Neuronal stem cell (in vitro differentiated cells): ENCODE measurements around the gene SENP7.

ENCODE experiments used
- DNase-seq: peaks from one replicate; pipeline ENCODE4 v3.0.0-alpha.2; 2013; ENCODE audit warnings: low spot score
- H2AFZ ChIP-seq: one replicate; pipeline ENCODE4 v1.6.1; 2013; ENCODE audit warnings: mild to moderate bottlenecking, low read length, inconsistent platforms
- H2AK5ac ChIP-seq: 2 replicates; pipeline ENCODE4 v1.6.1; 2013; ENCODE audit warnings: low read depth, mild to moderate bottlenecking, inconsistent platforms, low read length, moderate library complexity, mixed read lengths
- H2BK120ac ChIP-seq: 2 replicates; pipeline ENCODE4 v1.6.1; 2013; ENCODE audit warnings: low read depth, mild to moderate bottlenecking, inconsistent platforms, low read length, moderate library complexity, mixed read lengths
- H2BK12ac ChIP-seq: one replicate; pipeline ENCODE4 v1.6.1; 2013; ENCODE audit warnings: low read length, inconsistent platforms
- H2BK15ac ChIP-seq: 2 replicates; pipeline ENCODE4 v1.6.1; 2013; ENCODE audit warnings: mild to moderate bottlenecking, low read length, inconsistent platforms, mixed read lengths
- H2BK5ac ChIP-seq: one replicate; pipeline ENCODE4 v1.6.1; 2013; ENCODE audit warnings: inconsistent platforms, mild to moderate bottlenecking, low read length, moderate library complexity
- H3K14ac ChIP-seq: one replicate; pipeline ENCODE4 v1.6.1; 2013; ENCODE audit warnings: low read length, inconsistent platforms
- H3K18ac ChIP-seq: 2 replicates; pipeline ENCODE4 v1.6.1; 2013; ENCODE audit warnings: low read length, inconsistent platforms
- H3K23ac ChIP-seq: 2 replicates; pipeline ENCODE4 v1.6.1; 2013; ENCODE audit warnings: low read depth, mild to moderate bottlenecking, mixed read lengths, low read length, inconsistent platforms; ENCODE audit not compliant: poor library complexity
- H3K27ac ChIP-seq: replicated peaks from 3 replicates; pipeline ENCODE4 v1.5.1; 2013; ENCODE audit warnings: low read length, inconsistent platforms
- H3K27me3 ChIP-seq, 3 experiments: 2 replicates each; pipeline ENCODE4 v1.6.1; 2013; ENCODE audit warnings: low read length in 3 of 3, mild to moderate bottlenecking in 2 of 3, inconsistent platforms in 1 of 3, low read depth in 1 of 3, mixed read lengths in 1 of 3, moderate library complexity in 1 of 3; ENCODE audit not compliant: control insufficient read depth in 3 of 3, insufficient read depth in 3 of 3
- H3K36me3 ChIP-seq, 2 donors: replicated peaks in 1 of 2; 2 replicates each; pipeline ENCODE4 v1.6.1; 2013; ENCODE audit warnings: low read length in 2 of 2; ENCODE audit not compliant: control insufficient read depth in 2 of 2, insufficient read depth in 2 of 2
- H3K4ac ChIP-seq: 2 replicates; pipeline ENCODE4 v1.6.1; 2013; ENCODE audit warnings: inconsistent platforms, mild to moderate bottlenecking, low read length, moderate library complexity
- H3K4me1 ChIP-seq, 2 donors: 1 replicate in 1 of 2; 2 replicates in 1 of 2; pipeline ENCODE4 v1.6.1; 2013; ENCODE audit warnings: low read length in 2 of 2, low read depth in 1 of 2; ENCODE audit not compliant: control insufficient read depth in 2 of 2, insufficient read depth in 1 of 2
- H3K4me2 ChIP-seq: one replicate; pipeline ENCODE4 v1.6.1; 2013; ENCODE audit warnings: mild to moderate bottlenecking, low read length, inconsistent platforms; ENCODE audit not compliant: insufficient read depth, poor library complexity, severe bottlenecking
- H3K4me3 ChIP-seq, 2 donors: 2 replicates each; pipeline ENCODE4 v1.5.1; 2013; ENCODE audit warnings: low read length in 2 of 2, mild to moderate bottlenecking in 2 of 2, inconsistent platforms in 1 of 2, moderate library complexity in 1 of 2
- H3K79me1 ChIP-seq: one replicate; pipeline ENCODE4 v1.6.1; 2013; ENCODE audit warnings: low read depth, mild to moderate bottlenecking, inconsistent platforms, low read length, moderate library complexity
- H3K9ac ChIP-seq: one replicate; pipeline ENCODE4 v1.6.1; 2013; ENCODE audit warnings: mild to moderate bottlenecking, low read depth, low read length, inconsistent platforms; ENCODE audit not compliant: poor library complexity
- H3K9me3 ChIP-seq, 2 donors: replicated peaks in 1 of 2; 2 replicates each; pipeline versions ENCODE3 to v1.6.1; 2013; ENCODE audit warnings: low read length in 2 of 2, mild to moderate bottlenecking in 2 of 2, inconsistent platforms in 1 of 2, low read depth in 1 of 2, mixed read lengths in 1 of 2, moderate library complexity in 1 of 2; ENCODE audit not compliant: control insufficient read depth in 2 of 2, insufficient read depth in 1 of 2
- H4K8ac ChIP-seq: one replicate; pipeline ENCODE4 v1.6.1; 2013; ENCODE audit warnings: low read depth, mild to moderate bottlenecking, inconsistent platforms, low read length, moderate library complexity
- H4K91ac ChIP-seq: one replicate; pipeline ENCODE4 v1.6.1; 2013; ENCODE audit warnings: low read length, low read depth, mild to moderate bottlenecking, inconsistent platforms; ENCODE audit not compliant: poor library complexity
- WGBS, 2 donors: extraction: QIAGEN DNeasy Blood & Tissue Kit; methylation state at CpG; one replicate each; pipeline ENCODE4 v1.1.7; 2013; ENCODE audit warnings: missing lambda C conversion rate in 2 of 2, mixed read lengths in 1 of 2; ENCODE audit not compliant: insufficient read length in 2 of 2, insufficient replicate concordance in 1 of 2; ENCODE audit errors: extremely low coverage in 2 of 2; 5-methylcytosine and 5-hydroxymethylcytosine counted together

The SENP7 gene

GRCh38 chr3:101500208-101500607, 12.8 kb downstream of the SENP7 start:
- Histone ChIP-seq H4K8ac (no peak overlapping the region), H4K91ac (no peak overlapping the region), H3K4me1 (no peaks in the 10 kb centered on the region), H2AK5ac (no peak overlapping the region), H3K4ac (no peak overlapping the region), H2BK15ac (no peak overlapping the region), H3K14ac (no peak overlapping the region), H3K18ac (no peak overlapping the region), H3K4me3 (no peak overlapping the region), H3K36me3 (peaks cover 3 to 32% of the 10 kb centered on the region in 2 donors), H3K23ac (no peak overlapping the region), H2BK5ac (no peak overlapping the region), H3K4me2 (no peak overlapping the region), H2BK12ac (no peak overlapping the region), H2AFZ (no peak overlapping the region), H2BK120ac (no peak overlapping the region), H3K27me3 (no peaks in the 10 kb centered on the region), H3K9ac (no peak overlapping the region), H3K79me1 (no peaks in the 10 kb centered on the region), H3K27ac (no peak overlapping the region), H3K9me3 (no peaks in the 10 kb centered on the region)
- no peak for DNase-seq
- no CpG with 5 or more reads among the region's 1 CpG for WGBS, 2 donors

- Histone ChIP-seq H3K9ac (no peak overlapping the region), H2BK15ac (no peak overlapping the region), H3K23ac (no peak overlapping the region), H3K27ac (no peak overlapping the region), H2AK5ac (no peak overlapping the region), H3K4me2 (no peak overlapping the region), H4K91ac (no peak overlapping the region), H3K18ac (no peak overlapping the region), H3K9me3 (no peaks in the 10 kb centered on the region), H3K4ac (no peak overlapping the region), H2BK120ac (no peak overlapping the region), H3K36me3 (peaks cover 3 to 33% of the 10 kb centered on the region in 2 donors), H3K4me1 (no peaks in the 10 kb centered on the region), H3K4me3 (no peak overlapping the region), H2BK5ac (no peak overlapping the region), H4K8ac (no peak overlapping the region), H3K79me1 (peaks cover 2% of the 10 kb centered on the region), H3K14ac (no peak overlapping the region), H2BK12ac (no peak overlapping the region), H3K27me3 (no peaks in the 10 kb centered on the region), H2AFZ (no peak overlapping the region)
- no peak for DNase-seq
- no CpG with 5 or more reads among the region's 2 CpGs for WGBS, 2 donors
Measured at GRCh38 chr3:101497803-101498202, 15.2 kb downstream of the SENP7 start.

- Histone ChIP-seq H3K9ac (no peak overlapping the region), H3K4ac (no peak overlapping the region), H3K14ac (no peak overlapping the region)
Measured at GRCh38 chr3:101495552-101495951, 17.5 kb downstream of the SENP7 start.

GRCh38 chr3:101484805-101485620, 28.0 kb downstream of the SENP7 start:
- H3K9ac ChIP-seq = no peak overlapping the region
- no peaks in the 10 kb centered on the region for H3K27me3 ChIP-seq
- peaks cover 2 to 18% of the 10 kb centered on the region in 2 donors for H3K36me3 ChIP-seq
- H4K8ac ChIP-seq = no peak overlapping the region
- no peak overlapping the region for H2BK15ac ChIP-seq
- H3K79me1 ChIP-seq = no peaks in the 10 kb centered on the region
- no peak overlapping the region for H2BK12ac ChIP-seq
- H3K4me2 ChIP-seq = no peak overlapping the region
- no peak overlapping the region for H2AFZ ChIP-seq
- H2AK5ac ChIP-seq = no peak overlapping the region
- H2BK120ac ChIP-seq = no peak overlapping the region
- H4K91ac ChIP-seq = no peak overlapping the region
- no peak overlapping the region for H2BK5ac ChIP-seq
- H3K18ac ChIP-seq = no peak overlapping the region
- H3K4me1 ChIP-seq = no peaks in the 10 kb centered on the region
- no peak overlapping the region for H3K14ac ChIP-seq
- H3K27ac ChIP-seq = no peak overlapping the region
- no peak overlapping the region for H3K4ac ChIP-seq
- peaks cover 0 to 2% of the 10 kb centered on the region in 2 donors for H3K9me3 ChIP-seq
- DNase-seq = no peak
- whole genome bisulfite sequencing, 2 donors = no CpG with 5 or more reads among the region's 8 CpGs
- H3K4me3 ChIP-seq = no peak overlapping the region
- no peak overlapping the region for H3K23ac ChIP-seq

More at GRCh38 chr3:101495552-101495951, 17.5 kb downstream of the SENP7 start:
- H3K27me3 ChIP-seq = no peaks in the 10 kb centered on the region
- no peak overlapping the region for H4K91ac ChIP-seq
- no peaks in the 10 kb centered on the region for H3K4me1 ChIP-seq
- H3K9me3 ChIP-seq = no peaks in the 10 kb centered on the region
- no CpG with 5 or more reads among the region's 4 CpGs for WGBS, 2 donors
- H3K36me3 ChIP-seq = peaks cover 5 to 45% of the 10 kb centered on the region in 2 donors
- no peak overlapping the region for H2BK12ac ChIP-seq
- no peak overlapping the region for H2AFZ ChIP-seq
- H2BK5ac ChIP-seq = no peak overlapping the region
- no peak overlapping the region for H3K4me3 ChIP-seq
- no peak overlapping the region for H4K8ac ChIP-seq
- H3K79me1 ChIP-seq = peaks cover 2% of the 10 kb centered on the region
- H3K4me2 ChIP-seq = no peak overlapping the region
- no peak for DNase-seq
- H3K18ac ChIP-seq = no peak overlapping the region
- no peak overlapping the region for H3K27ac ChIP-seq
- no peak overlapping the region for H2AK5ac ChIP-seq
- no peak overlapping the region for H3K23ac ChIP-seq
- H2BK15ac ChIP-seq = no peak overlapping the region
- no peak overlapping the region for H2BK120ac ChIP-seq
